Right cardiac atrium (tissue), 5 donors: ENCODE results near the gene FAU. TPM values are rescaled to one million over a fixed set of nuclear protein-coding genes. Genes with fewer than 3 reads are reported as not detected.
A peak's percentile ranks its signal among the peaks of the same experiment; 100 is the strongest.

Source experiments
- ATAC-seq, 2 donors: fragments of 200-7000 bp; cut with Tn5 transposase; one replicate each; pipeline versions ENCODE4 v1.8.0 to v1.9.1; 2020; ENCODE audit warnings: moderate library complexity in 2 of 2, mild to moderate bottlenecking in 1 of 2
- DNase-seq, 3 donors: peaks; one replicate each; pipeline ENCODE4 v3.0.0-alpha.2; 2020
- H3K27ac ChIP-seq: one replicate; pipeline ENCODE4 v1.5.1; 2013; ENCODE audit warnings: mild to moderate bottlenecking, low read length, control low read depth, moderate library complexity
- H3K27me3 ChIP-seq: one replicate; pipeline ENCODE4 v1.6.1; 2013; ENCODE audit not compliant: control insufficient read depth, insufficient read depth
- H3K4me1 ChIP-seq: one replicate; pipeline ENCODE4 v1.6.1; 2013; ENCODE audit warnings: low read length; ENCODE audit not compliant: control insufficient read depth, insufficient read depth
- H3K4me3 ChIP-seq: one replicate; pipeline ENCODE4 v1.5.1; 2013; ENCODE audit warnings: low read length, control low read depth
- H3K9me3 ChIP-seq: one replicate; pipeline ENCODE4 v1.6.1; 2013; ENCODE audit warnings: low read length; ENCODE audit not compliant: control insufficient read depth
- WGBS: extraction: QIAGEN DNeasy Blood & Tissue Kit; methylation state at CpG from one replicate; pipeline ENCODE4 v1.1.7; 2013; 5-methylcytosine and 5-hydroxymethylcytosine counted together
- intact Hi-C, 4 donors: fragments of 100-400 bp; cut with DNase I; formaldehyde crosslinking; loops; one replicate each; pipeline versions ENCODE4 v1.11.0 to v1.14.0; 2022 to 2023
- polyA plus RNA-seq: library from polyadenylated mRNA; stranded (reverse); fragments of 200-250 nt; gene quantifications from one replicate; pipeline ENCODE4 v1.2.3, GENCODE V29; 2013
- total RNA-seq, 4 donors: library from RNA; stranded (reverse); fragmentation: NEBNext Ultra II Directional; extraction: Animal tissue kit (Norgen Biotek cat#: 25700); gene quantifications; one replicate each; pipeline ENCODE4 v1.2.1, GENCODE V29; 2021
- donor health status: healthy with polysubstance abuse.
- donor health status: DM: no; HTN: yes; CAD: no.
- donor health status: DM: no; HTN: no; CAD: no.
- donor health status: DM: no; HTN: yes; CAD: no; lungs with severe emphysema.
- donor health status: DM: yes; HTN: yes; CAD: no.

Gene FAU
- total and polyA plus RNA-seq, 5 donors: 658 to 797 (median 718) TPM

- intact Hi-C loops: loop anchor here in 1 of 4 donors (10.0 kb wide), 1 partner anchor 72 kb away; the partner anchor contains the start of gene ARL2
- whole genome bisulfite sequencing: 86% methylated on average over 11 of the region's 11 CpGs
- H3K27me3 ChIP-seq: no peaks in the 10 kb centered on the region
These were observed 34.7 kb downstream of the FAU start for GRCh38 chr11:65087216-65087615.

GRCh38 chr11:65086809-65087208, 35.1 kb downstream of the FAU start:
- 89% methylated on average over 9 of the region's 9 CpGs for WGBS
- ATAC-seq (no peak), DNase-seq (peak in 2 of 3 donors; percentile 6 to 12)
- no peaks in the 10 kb centered on the region for H3K27me3 ChIP-seq
- peaks cover 2% of the 10 kb centered on the region for H3K4me1 ChIP-seq
- no peaks in the 10 kb centered on the region for H3K9me3 ChIP-seq
- intact Hi-C loops: loop anchor here in 1 of 4 donors (10.0 kb wide), 1 partner anchor 72 kb away; the partner anchor contains the start of gene ARL2
- H3K4me3 ChIP-seq: no peak overlapping the region
- H3K27ac ChIP-seq: no peak overlapping the region

More at GRCh38 chr11:65087216-65087615, 34.7 kb downstream of the FAU start:
- Histone ChIP-seq H3K4me3 (no peak overlapping the region), H3K4me1 (peaks cover 2% of the 10 kb centered on the region), H3K9me3 (no peaks in the 10 kb centered on the region), H3K27ac (no peak overlapping the region)
- DNase-seq: peak in 2 of 3 donors; percentile 20 to 65
- no peak for ATAC-seq

GRCh38 chr11:65085446-65085845, 36.5 kb downstream of the FAU start:
- WGBS: 89% methylated on average over 4 of the region's 4 CpGs
- peak in 1 of 3 donors; percentile 3 for DNase-seq
- Histone ChIP-seq H3K4me3 (no peak overlapping the region), H3K4me1 (peaks cover 2% of the 10 kb centered on the region), H3K27me3 (no peaks in the 10 kb centered on the region), H3K9me3 (no peaks in the 10 kb centered on the region), H3K27ac (no peak overlapping the region)
- ATAC-seq: no peak
- intact Hi-C loops: loop anchor here in 1 of 4 donors (10.0 kb wide), 1 partner anchor 71 kb away; the partner anchor contains the start of gene ARL2

DNA sequence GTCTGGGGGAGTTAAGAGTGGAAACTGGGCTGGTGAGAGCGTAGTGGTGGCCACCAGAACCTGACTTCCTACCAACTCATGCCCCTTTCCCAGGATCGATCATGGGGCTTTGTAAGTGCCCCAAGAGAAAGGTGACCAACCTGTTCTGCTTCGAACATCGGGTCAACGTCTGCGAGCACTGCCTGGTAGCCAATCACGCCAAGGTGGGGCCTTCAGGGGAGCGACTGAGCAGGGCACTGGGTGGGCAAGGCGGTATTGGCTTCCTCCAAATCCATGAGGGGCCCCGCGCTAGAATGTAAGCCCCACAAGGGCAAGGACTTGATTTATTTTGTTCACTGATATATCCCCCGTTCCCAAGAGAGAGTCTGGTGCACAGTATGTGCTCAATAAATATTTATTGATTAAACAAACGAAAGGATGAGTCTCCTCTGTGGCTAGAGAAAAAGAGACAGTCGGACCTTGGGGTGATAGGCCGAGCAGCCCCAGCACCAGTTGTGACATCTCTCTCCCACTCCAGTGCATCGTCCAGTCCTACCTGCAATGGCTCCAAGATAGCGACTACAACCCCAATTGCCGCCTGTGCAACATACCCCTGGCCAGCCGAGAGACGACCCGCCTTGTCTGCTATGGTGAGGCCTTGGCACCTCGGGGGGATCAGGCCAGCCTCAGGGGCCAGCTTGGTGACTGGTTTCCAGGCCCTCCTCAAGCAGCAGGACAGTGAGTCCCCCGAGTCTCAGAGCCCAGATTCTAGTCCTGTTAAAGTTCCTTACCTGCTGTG, 37.1 kb downstream of the FAU start:
- WGBS: 45% methylated on average over 23 of the region's 23 CpGs

GRCh38 chr11:65083834-65084597, 37.9 kb downstream of the FAU start, which contains the start of the genes CDCA5 and ZFPL1:
Gene CDCA5, minus strand, starts transcription at chr11:65084040. Its CDS starts 62 bp downstream, at chr11:65083978.
Gene ZFPL1, plus strand, starts transcription at chr11:65084222. Its CDS starts 477 bp downstream, at chr11:65084699.
- Histone ChIP-seq H3K27ac (peak within 1 kb of the TSS; percentile 81), H3K4me1 (peaks cover 2% of the 10 kb centered on the region), H3K27me3 (no peaks in the 10 kb centered on the region), H3K9me3 (no peaks in the 10 kb centered on the region), H3K4me3 (peak within 1 kb of the TSS; percentile 88)
- peak; percentile 95 to 97 for ATAC-seq
- WGBS: under 1% methylated on average over 79 of the region's 79 CpGs
- intact Hi-C loops: loop anchor here in 2 of 4 donors (5.0 to 10.0 kb wide), 2 partner anchors 37 to 69 kb away; partner anchors contain the start of gene ARL2 (in 1 of the 2)
- peak; percentile 95 to 98 (median 98) for DNase-seq

More for the DNA sequence above, 37.1 kb downstream of the FAU start:
- intact Hi-C loops: loop anchor here in 2 of 4 donors (5.0 to 10.0 kb wide), 2 partner anchors 37 to 70 kb away; partner anchors contain the start of gene ARL2 (in 1 of the 2)
- peak overlapping the region; percentile 38 for H3K27ac ChIP-seq
- H3K9me3 ChIP-seq: no peaks in the 10 kb centered on the region
- ATAC-seq (no peak), DNase-seq (peak in 2 of 3 donors; percentile 14 to 37)
- peaks cover 2% of the 10 kb centered on the region for H3K4me1 ChIP-seq
- H3K27me3 ChIP-seq: no peaks in the 10 kb centered on the region
- H3K4me3 ChIP-seq: peak overlapping the region; percentile 88

DNA sequence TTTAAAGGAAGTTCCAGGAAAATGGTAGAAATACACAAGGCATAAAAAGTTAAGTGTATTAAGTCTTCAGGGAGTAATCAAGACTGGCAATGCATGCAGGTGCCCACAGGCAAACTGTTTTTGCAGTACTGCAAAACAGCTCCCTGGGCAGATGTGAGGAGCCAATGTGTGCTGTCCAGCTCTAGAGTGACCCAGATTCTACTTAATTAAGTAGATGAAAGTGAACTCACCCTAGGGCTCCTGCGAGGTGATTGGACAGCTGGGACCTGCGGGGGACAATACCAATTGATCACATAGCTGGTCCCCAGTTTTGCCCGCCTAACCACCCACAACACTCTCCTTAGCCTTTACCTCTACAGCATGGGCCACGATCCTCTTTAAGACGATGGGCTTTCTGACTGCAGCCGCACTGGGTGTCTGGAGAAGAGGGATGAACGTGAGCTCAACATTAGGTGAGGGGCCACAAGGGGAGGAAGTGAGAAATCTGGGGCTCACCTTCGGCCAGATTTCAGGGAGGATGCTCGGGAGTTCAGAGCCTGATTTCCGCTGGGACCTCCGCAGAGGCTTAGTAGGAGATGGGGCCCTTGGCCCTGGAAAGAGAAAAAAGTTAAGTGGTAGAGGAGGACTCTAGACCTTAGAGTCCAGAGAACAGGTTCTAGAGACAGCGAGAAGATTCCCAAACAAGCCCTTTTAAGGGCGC, 38.6 kb downstream of the FAU start:
- Histone ChIP-seq H3K9me3 (no peaks in the 10 kb centered on the region), H3K4me1 (peaks cover 2% of the 10 kb centered on the region), H3K27me3 (no peaks in the 10 kb centered on the region), H3K4me3 (peak overlapping the region; percentile 88), H3K27ac (no peak overlapping the region)
- intact Hi-C loops: loop anchor here in 2 of 4 donors (5.0 to 10.0 kb wide), 2 partner anchors 36 to 68 kb away; partner anchors contain the start of gene ARL2 (in 1 of the 2)
- peak in 1 of 3 donors; percentile 37 for DNase-seq
- no peak for ATAC-seq
- 3% methylated on average over 13 of the region's 13 CpGs for WGBS

GRCh38 chr11:65078786-65079342, 43.1 kb downstream of the FAU start:
- H3K4me3 ChIP-seq: no peak overlapping the region
- H3K27ac ChIP-seq: no peak overlapping the region
- intact Hi-C loops: no loop called here
- DNase-seq (peak in 1 of 3 donors; percentile 26), ATAC-seq (no peak)
- H3K27me3 ChIP-seq: no peaks in the 10 kb centered on the region
- H3K4me1 ChIP-seq: no peaks in the 10 kb centered on the region
- no peaks in the 10 kb centered on the region for H3K9me3 ChIP-seq
- 90% methylated on average over 9 of the region's 9 CpGs for WGBS

GRCh38 chr11:65078151-65078550, 43.8 kb downstream of the FAU start:
- H3K4me3 ChIP-seq: no peak overlapping the region
- 62% methylated on average over 3 of the region's 3 CpGs for WGBS
- ATAC-seq: no peak
- no peaks in the 10 kb centered on the region for H3K4me1 ChIP-seq
- DNase-seq: peak in 1 of 3 donors; percentile 40
- no peak overlapping the region for H3K27ac ChIP-seq
- intact Hi-C loops: no loop called here
- H3K27me3 ChIP-seq: no peaks in the 10 kb centered on the region
- H3K9me3 ChIP-seq: no peaks in the 10 kb centered on the region

DNA sequence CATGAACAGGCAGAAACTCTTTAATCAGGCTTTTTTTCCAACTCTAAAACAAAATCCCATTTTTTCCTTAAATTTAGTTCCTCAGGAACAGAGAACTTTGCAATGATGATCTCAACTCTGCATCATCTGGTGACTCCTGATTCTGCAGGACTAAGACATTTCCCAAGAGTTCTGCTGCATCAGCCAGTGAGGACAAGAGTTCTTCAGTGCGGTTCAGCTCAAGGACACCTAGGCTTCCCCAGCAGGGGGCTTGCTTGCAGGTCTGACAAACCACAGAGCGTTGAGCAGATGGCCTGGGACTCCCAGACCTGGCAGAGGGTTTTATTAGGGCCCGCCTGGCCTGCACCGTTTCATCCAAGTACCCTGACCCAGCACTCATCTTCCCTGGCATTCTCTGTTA, 44.5 kb downstream of the FAU start:
- WGBS: 76% methylated on average over 4 of the region's 4 CpGs
- DNase-seq (peak in 1 of 3 donors; percentile 3), ATAC-seq (no peak)
- Histone ChIP-seq H3K9me3 (no peaks in the 10 kb centered on the region), H3K27me3 (no peaks in the 10 kb centered on the region), H3K4me3 (no peak overlapping the region), H3K4me1 (no peaks in the 10 kb centered on the region), H3K27ac (no peak overlapping the region)
- intact Hi-C loops: no loop called here

- WGBS: 58% methylated on average over 1 of the region's 1 CpG
- Histone ChIP-seq H3K27me3 (no peaks in the 10 kb centered on the region), H3K27ac (no peak overlapping the region), H3K4me3 (no peak overlapping the region), H3K9me3 (no peaks in the 10 kb centered on the region), H3K4me1 (no peaks in the 10 kb centered on the region)
- ATAC-seq: no peak
- intact Hi-C loops: no loop called here
- DNase-seq: no peak
These were observed 49.3 kb downstream of the FAU start for GRCh38 chr11:65072631-65072966.
